GM21515 (cell line): ENCODE results near the gene GALNT6.
"Not testable (repeated sequence)": the region's sequence is repeated elsewhere in the genome, so short reads cannot be mapped to it uniquely, and the experiment has no call there.

ENCODE experiments used
- ATAC-seq: cut with Tn5 transposase; IDR thresholded peaks from one replicate; pipeline ENCODE4 v1.9.1; 2021; ENCODE audit not compliant: unreplicated experiment

Gene GALNT6

DNA sequence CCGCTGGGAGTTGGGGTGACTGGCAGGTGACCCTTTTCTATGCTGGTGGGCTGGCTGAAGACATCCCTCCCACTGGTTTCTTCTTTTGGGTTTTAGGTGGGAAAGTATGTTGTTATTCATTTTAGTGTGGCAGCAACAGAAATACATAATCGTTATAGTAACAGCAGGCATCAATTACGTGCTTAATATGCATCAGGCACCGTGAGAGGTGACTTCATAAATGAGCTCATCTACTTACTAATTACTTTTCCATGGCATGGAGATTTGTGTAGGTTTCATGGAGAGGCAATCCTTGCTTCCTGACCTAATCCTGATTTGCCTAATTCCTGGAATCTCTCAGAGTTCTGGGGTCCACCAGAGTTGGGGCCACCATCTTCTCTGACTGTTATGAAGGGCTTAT, 31.4 kb downstream of the GALNT6 start:
- ATAC-seq = no peak

GRCh38 chr12:51358496-51358895, 32.7 kb downstream of the GALNT6 start:
- ATAC-seq = no peak

GRCh38 chr12:51357374-51358047, 33.7 kb downstream of the GALNT6 start:
- ATAC-seq = no peak

GRCh38 chr12:51351913-51352532, 39.2 kb downstream of the GALNT6 start:
- no peak for ATAC-seq

GRCh38 chr12:51349026-51349425, 42.2 kb downstream of the GALNT6 start:
- ATAC-seq = no peak

DNA sequence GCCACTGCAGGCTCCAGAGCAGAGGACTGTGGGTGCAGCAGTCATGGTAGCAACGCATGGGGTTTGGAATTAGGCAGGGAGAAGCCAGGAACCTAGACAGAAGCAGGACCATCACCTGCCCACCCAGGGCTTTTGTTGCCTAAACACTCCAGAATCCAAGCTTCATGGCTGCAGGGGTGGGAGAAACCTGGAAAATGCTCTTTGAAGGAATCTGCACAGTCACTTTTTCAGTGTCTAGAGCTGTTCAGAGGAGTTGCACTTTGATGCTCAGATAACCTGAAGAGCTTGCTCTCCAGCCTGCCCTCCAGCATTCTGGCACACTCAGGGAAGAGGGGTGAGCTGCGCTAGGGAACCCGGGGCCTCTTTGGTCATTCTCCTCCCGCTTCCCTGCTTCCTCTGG, 43.1 kb downstream of the GALNT6 start:
- no peak for ATAC-seq

GRCh38 chr12:51346581-51346980, 44.6 kb downstream of the GALNT6 start, which contains the start of gene CELA1:
Gene CELA1, minus strand, starts transcription at chr12:51346679. Its CDS starts 41 bp downstream, at chr12:51346638.
- no peak for ATAC-seq

DNA sequence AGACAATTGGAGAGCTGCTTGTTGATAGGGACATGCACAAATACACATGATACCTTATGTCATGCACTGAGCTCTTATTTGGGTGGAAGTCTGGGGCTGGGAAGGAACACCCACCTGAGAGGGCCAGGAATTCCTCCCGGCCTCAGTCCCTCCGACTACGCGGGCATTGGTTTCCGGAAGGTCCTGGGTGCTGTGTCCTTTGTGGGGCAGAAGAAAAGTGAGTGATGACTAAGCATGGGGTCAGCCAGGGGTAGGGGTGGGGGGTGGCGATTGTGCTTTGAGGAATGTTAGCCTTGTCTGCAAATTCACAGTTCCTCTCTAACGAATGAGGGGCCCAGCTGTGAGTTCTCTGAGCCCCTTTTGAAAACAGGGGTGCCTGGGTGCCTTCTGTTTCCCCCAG, 45.5 kb downstream of the GALNT6 start:
- ATAC-seq = no peak

GRCh38 chr12:51343201-51343600, 48.0 kb downstream of the GALNT6 start:
- ATAC-seq = no peak

DNA sequence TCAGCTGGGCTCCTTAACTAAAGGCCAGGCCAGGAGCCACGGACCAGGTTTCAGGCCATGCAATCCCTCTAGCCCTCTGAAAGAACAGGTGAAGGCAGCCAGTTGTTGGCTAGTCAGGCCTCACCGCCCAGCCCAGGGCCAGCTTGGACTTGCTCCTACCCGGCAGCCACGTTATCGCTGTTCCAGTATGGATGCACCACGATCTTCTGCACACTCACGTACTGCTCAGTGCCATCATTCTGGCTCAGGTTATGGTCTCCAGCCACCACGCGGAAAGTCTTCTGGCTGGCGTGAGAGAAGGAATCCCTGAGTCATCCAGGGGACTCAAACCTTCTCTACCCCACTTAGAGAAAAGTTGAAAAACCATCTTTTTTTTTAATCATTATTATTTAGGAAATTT, 48.8 kb downstream of the GALNT6 start:
- no peak for ATAC-seq

GRCh38 chr12:51341251-51342007, 49.8 kb downstream of the GALNT6 start:
- no peak for ATAC-seq

DNA sequence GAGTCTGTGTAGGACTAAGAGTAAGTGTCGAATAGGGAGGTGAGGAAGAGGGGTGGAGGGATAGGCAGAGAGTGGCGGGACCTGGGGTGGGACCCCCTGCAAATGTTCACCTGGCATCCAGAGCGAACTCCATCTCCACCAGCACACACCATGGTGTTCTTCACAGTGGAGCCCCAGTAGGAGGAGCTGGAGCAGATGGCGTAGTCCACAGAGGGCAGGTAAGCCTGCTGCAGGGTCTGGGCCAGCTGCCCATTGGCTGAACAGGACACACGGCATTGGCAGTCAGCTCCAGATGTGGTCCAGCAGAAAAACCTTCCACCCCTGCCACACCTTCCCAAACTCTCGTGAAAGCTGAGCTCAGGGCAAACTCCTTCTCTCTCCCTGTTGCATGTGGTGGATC, 51.5 kb downstream of the GALNT6 start:
- ATAC-seq = no peak

- not testable (repeated sequence) for ATAC-seq
Observed at GRCh38 chr12:51337336-51337735, 53.9 kb downstream of the GALNT6 start.

- no peak for ATAC-seq
Observed at GRCh38 chr12:51335931-51336330, 55.3 kb downstream of the GALNT6 start.

GRCh38 chr12:51334764-51335163, 56.4 kb downstream of the GALNT6 start:
- no peak for ATAC-seq

GRCh38 chr12:51333536-51333935, 57.7 kb downstream of the GALNT6 start:
- ATAC-seq = no peak

- no peak for ATAC-seq
Observed at GRCh38 chr12:51330186-51330585, 61.0 kb downstream of the GALNT6 start.

DNA sequence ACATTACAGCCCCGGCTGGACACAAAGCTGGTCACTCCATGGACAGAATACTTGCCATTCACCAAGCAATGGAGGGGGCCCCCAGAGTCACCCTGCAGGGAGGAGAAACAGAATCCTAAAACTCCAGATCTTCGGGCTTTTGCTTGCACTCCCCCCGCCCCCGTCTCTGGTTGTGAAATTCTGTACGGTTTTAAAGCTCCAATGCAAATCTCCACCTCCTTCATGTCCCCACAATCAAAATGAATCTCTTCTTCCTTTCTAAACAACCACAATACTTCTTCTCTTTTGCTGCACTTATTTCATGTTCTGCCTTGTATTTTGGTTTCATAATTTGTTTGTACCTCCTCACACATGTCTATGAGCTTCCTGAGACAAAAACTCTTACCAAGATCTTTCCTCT, 61.5 kb downstream of the GALNT6 start:
- no peak for ATAC-seq

DNA sequence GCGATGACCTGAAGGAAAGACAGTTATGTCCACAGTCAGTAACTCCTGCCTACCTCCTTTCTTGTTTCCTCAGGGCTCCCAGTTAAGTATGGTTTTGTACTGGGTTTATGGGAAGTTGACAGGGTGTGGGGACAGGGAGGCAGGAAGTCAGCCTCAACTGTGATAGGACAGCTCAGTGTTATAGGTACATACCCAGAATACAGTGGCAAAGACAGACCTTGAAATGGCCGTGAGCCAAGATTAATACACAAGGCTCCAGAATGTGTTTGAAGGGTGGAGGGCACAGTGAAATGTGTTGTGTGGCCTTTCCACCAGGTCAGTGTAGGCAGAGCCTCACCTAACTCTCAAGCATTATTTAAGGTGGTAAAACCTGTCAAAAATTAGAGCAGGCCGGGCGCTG, 62.6 kb downstream of the GALNT6 start:
- no peak for ATAC-seq

GRCh38 chr12:51326698-51327439, 64.3 kb downstream of the GALNT6 start:
- no peak for ATAC-seq

- no peak for ATAC-seq
Observed at GRCh38 chr12:51324953-51325352, 66.3 kb downstream of the GALNT6 start.
